HG03097 (cell line): ENCODE data around the gene IFT20.

Experiments used
- ATAC-seq: cut with Tn5 transposase; IDR thresholded peaks from one replicate; pipeline ENCODE4 v1.9.1; 2021; ENCODE audit not compliant: unreplicated experiment, low FRiP score

The IFT20 gene

GRCh38 chr17:28335201-28335958 lies at the start of gene IFT20, which contains the start of gene TNFAIP1:
Gene IFT20, minus strand, starts transcription at chr17:28335472. Its CDS starts 3,487 bp downstream, at chr17:28331985.
Gene TNFAIP1, plus strand, starts transcription at chr17:28335761. Its CDS starts 3,761 bp downstream, at chr17:28339522.
- ATAC-seq: peak; percentile 93

- no peak for ATAC-seq
Measured at GRCh38 chr17:28385037-28385400, 49.7 kb upstream of the IFT20 start.

GRCh38 chr17:28384281-28385036 lies 49.2 kb upstream of the IFT20 start:
- ATAC-seq: peak; percentile 63

- no peak for ATAC-seq
Measured at GRCh38 chr17:28381141-28381825, 46.0 kb upstream of the IFT20 start.

GRCh38 chr17:28379814-28380801 lies 44.8 kb upstream of the IFT20 start:
- no peak for ATAC-seq

- ATAC-seq: no peak
Measured at GRCh38 chr17:28372945-28373274, 37.6 kb upstream of the IFT20 start.

- ATAC-seq: peak; percentile 13
Measured at GRCh38 chr17:28372203-28372944, 37.1 kb upstream of the IFT20 start.

GRCh38 chr17:28371245-28372202 lies 36.3 kb upstream of the IFT20 start, which contains the start of gene SARM1:
Gene SARM1, plus strand, starts transcription at chr17:28371694. Its CDS starts 339 bp downstream, at chr17:28372033.
- ATAC-seq: peak; percentile 72

- no peak for ATAC-seq
Measured at GRCh38 chr17:28370744-28371103, 35.5 kb upstream of the IFT20 start.

- ATAC-seq: no peak
Measured at GRCh38 chr17:28370035-28370743, 34.9 kb upstream of the IFT20 start, which contains the start of gene VTN. Gene VTN, minus strand, starts transcription at chr17:28370307. Its CDS starts 104 bp downstream, at chr17:28370203.

- no peak for ATAC-seq
Measured at GRCh38 chr17:28369684-28370034, 34.4 kb upstream of the IFT20 start.

- ATAC-seq: no peak
Measured at GRCh38 chr17:28368915-28369683, 33.8 kb upstream of the IFT20 start.

GRCh38 chr17:28368306-28368831 lies 33.1 kb upstream of the IFT20 start:
- ATAC-seq: no peak

GRCh38 chr17:28367641-28368305 lies 32.5 kb upstream of the IFT20 start:
- no peak for ATAC-seq

- ATAC-seq: no peak
Measured at GRCh38 chr17:28366605-28367004, 31.3 kb upstream of the IFT20 start.

- no peak for ATAC-seq
Measured at GRCh38 chr17:28365487-28365886, 30.2 kb upstream of the IFT20 start.
